ENCODE measurements around the gene ASPSCR1.

Gene ASPSCR1

DNA sequence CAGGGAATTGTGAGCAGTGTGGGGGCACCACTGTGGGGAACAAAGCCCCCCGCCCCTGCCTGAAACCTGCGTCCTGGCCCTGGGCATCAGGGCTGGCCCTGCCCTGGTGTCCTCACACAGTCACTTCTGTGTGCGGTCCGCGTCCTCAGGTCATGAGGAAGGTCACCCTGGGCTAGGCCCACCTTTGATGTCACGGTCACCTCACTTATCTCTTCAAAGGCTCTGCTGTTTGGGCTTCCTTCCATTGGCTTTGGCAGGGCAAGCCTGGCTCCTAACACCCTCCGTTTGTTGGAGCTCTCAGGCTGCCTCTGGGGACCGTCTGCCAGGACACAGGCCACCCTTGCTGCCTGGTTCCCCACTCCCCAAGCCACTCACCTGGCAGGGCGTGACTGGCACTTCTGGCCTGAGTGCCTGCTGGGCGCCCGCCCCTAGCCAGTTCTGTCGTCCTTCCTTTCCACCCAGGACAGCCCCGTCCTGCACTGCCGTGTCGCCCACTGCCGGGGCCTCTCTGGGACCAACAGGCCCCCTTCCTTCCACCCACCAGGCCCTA is 36.4 kb downstream of the ASPSCR1 start:
- no peak for DNase-seq (ENCODE audit: low read depth)

- DNase-seq (ENCODE audit: low read depth): no peak
Observed at GRCh38 chr17:82014432-82014831, 37.0 kb downstream of the ASPSCR1 start.

GRCh38 chr17:82014971-82015310 is 37.5 kb downstream of the ASPSCR1 start:
- no peak for DNase-seq (ENCODE audit: low read depth)

DNA sequence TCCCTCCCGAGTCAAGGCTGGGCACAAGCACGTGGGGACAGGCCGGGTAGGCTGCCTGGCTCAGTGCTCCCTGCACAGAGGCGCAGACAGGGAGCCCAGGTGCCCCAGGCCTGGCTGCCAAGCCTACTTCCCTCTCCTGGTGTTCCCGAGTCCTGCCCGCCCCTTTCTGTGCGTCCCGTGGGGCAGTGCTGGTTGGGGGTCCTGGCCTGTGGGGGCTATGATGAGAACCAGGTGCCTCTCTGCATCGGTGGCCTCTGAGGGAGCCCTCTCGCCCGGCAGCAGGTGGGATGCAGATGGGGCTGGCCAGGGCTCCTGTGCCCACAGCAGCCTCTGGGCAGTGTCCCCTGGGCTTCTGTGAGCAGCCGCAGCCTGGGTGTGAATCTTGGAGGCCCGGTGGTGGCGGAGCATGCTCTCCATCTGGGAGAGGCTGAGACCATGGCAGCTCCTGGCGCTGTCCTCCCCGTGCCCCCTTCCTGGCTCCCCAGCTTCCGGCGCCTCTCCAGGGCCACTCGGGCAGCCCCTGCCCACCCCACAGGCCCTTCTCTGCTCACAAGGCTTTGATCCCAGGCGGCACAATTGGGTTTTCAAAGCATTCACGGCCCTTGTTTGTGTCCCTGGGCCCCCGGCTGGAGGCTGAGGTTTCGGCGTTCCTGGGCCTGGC is 38.0 kb downstream of the ASPSCR1 start:
- DNase-seq (ENCODE audit: low read depth): no peak

DNA sequence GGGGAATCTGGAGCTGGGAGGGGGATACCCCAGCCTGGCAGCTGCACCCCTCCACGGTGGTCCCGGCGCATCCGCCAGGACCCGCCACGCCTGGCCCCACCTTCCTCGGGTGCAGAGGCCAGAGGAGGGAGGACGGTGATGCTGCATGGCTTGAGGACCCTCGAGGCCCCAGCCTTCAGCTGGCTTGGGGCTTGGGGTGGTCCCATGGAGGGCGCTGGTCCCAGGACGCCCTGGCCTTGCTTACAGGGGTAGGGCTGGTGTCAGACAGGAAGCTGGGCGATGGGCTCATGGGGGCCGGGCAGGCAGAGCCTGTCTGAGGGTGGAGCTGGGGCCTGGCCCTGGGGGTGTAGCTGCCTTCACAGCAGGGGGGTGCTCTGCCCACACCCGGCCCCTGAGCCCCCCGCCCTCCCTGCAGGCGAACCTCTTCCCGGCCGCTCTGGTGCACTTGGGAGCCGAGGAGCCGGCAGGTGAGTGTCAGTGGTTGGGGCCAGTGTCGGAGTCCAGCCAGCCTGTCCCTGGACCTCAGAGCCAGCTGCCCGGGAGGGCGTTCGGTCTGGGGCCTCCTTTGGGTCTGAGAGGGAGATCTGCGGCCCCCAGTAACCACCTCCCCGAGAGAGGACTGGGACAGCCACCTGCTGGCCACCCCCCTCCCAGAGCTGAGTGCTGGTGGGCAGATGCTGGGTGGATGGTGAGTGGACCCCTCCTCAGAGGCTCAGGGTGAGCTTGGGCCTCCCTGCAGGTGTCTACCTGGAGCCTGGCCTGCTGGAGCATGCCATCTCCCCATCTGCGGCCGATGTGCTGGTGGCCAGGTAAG is 38.8 kb downstream of the ASPSCR1 start:
- DNase-seq (ENCODE audit: low read depth): no peak

GRCh38 chr17:82016875-82017459 is 39.5 kb downstream of the ASPSCR1 start:
- DNase-seq (ENCODE audit: low read depth): no peak

GRCh38 chr17:82017612-82018151 is 40.3 kb downstream of the ASPSCR1 start:
- DNase-seq (ENCODE audit: low read depth): no peak

DNA sequence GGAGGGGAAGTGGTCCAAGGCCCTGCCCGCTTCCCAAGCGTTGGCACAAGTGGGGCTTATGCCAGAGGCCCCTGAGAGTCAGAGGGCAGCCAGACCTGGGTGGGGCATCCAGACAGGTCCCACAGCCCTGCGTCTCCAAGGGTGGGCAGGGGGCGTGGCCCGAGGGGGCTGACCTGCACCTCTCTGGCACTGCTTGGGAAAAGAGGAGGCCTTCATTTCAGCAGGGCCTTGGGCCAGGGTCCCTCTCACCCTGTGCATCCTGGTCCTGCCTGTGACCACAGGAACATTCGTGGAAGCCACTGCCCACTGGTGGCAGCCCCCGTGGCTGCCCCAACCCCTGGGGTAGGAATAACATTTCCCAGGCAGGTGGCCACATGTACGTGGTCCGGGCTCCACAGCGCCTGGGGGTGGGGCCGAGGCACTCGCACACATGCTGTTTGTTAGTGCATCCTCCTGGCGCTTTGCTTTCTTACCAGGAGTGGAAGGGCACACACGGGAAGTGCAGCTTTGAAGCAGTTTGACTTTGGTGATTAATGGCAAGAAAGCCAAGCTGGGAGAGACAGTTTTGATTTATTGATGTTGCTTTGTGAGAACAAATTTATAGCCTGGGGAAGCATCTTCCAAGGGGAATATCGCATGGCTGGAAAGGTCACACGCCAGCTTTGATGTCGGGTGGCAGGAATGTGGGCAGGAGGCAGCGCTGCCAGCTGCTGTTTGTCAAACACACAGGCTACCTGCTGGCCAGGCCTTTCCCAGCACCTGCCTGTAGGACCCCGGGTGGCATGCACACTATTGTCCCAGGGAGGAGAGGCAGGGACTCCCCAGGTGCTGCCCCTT is 40.9 kb downstream of the ASPSCR1 start:
- DNase-seq (ENCODE audit: low read depth): no peak

DNA sequence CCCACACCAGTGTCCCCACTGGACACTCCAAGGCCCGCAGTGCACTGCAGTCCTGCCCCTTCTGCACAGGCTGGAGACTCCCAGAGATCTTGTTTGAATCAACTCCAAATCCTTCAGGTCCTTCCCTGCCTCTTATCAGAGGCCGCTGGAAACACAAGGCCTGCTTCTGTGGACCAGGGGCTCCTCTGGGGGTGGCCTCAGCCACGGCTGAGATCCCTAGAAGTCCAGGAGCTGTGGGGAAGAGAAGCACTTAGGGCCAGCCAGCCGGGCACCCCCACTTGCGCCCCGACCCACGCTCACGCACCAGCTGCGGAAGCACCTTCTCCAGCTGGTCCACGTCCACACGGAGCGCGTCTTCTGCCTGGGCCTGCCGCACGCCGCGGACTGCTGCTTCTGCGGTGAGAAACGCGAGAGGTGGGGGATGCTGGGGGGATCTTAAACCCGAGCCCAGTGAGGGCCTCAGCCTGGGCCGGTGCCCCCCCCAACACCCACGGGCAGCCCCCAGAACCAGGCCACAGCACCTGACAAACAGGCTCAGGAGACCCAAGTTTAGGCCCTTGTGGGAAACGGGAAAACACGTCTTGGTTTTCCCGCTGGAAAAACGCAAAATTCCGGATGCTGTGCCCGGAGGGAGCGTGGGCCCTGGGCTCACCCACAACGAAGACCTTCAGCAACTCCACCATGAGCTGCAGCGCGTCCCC is 41.7 kb downstream of the ASPSCR1 start:
- DNase-seq (ENCODE audit: low read depth): no peak

DNA sequence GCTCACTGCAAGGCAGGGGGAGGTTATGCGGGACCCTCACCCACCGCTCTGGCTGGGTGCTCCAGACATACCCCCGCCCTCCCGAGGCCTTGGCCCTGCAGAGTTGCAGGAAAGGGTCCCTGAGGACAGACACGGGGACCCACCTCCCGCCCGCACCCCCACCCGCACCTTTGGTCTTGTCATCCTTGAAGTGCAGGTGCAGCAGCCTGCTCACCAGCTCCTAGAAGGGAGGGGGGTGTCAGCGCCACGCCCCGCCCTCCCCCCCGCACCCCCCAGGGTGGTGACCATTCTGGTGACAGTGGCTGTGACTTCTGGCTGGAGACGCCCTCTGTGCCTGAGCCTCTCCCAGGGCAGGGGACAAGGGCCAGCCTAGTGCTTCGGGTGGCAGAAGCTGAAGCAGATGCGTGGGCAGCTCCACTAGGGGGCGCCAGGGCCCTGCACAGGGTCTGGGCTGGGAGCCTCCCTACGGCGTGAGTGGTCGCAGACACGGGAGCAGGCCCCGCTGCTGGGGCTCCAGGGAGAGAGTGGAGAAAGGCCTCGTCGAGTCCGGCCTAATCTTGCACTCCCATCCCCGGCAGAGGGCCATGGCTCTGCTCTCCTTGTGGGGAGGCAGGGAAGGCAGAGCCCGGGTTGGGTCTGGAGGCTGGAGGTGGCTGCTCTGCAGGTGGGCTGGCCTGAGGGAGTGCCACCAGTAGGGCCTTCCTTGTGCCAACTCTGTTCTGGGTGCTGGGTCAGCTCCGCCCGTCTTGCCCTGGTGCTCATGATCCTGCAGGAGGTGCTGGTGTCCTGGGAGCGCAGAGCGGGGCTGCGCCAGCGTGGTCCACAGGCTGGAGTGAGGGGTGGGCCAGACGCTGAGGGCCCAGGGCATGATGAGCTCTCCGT is 42.5 kb downstream of the ASPSCR1 start:
- peak; percentile 58 for DNase-seq (ENCODE audit: low read depth)

GRCh38 chr17:82020572-82021106 is 43.2 kb downstream of the ASPSCR1 start:
- no peak for DNase-seq (ENCODE audit: low read depth)

DNA sequence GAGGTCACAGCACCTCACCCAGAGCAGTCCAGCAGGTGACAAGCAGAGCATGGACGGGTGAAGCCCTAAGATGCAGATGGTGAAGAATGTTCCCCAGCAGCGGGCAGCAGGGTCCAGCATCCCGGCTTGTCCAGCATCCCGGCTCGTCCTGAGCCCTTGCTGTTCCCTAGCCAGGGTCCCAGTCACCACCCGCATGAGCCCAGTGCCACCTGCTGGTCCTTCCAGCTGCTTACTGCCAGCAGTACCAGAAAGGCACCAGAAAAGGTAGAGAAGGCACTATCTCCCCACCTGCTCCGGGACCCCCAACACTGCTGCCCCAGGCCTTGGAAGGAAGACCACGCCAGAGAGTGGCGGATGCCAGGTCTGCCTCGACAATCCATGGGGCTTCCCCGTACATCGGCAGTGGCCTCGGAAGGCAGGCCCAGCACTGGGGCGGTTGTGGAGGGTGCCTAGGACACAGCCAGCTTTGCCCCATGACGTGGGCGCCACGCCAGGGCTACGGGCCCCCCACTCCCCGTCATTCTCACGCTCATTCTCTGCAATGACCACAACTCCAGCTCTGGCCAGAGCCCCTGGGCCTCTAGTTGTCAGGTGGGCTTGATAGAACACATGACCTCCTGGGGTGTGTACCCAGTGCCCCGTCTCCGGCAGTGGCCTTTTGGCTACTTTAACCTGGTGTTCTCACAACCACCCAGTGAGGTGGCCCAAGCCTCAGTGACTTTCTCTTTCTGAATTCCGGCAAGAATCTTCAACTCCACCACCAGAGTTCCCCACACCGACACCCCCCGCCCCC is 43.9 kb downstream of the ASPSCR1 start:
- DNase-seq (ENCODE audit: low read depth): no peak

DNA sequence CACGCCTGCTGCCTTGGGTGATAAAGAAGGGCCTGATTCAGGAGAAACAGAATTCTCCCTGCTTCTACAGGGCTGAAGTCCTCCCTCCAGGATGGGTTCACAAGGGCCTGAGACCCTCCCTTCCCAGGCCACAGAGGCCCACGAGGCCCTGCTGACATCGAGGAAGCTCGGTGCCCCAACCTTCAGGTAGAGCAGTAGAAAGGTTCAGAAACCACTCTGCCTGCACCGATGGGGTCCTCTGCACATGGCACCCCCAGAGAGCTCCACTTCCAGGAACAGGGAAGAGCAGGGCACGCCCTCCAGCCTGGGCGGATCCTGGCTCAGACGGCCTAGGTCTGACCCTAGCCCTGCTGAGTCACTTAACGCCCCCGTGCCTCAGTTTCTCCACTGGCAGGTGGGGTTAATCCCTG is 44.5 kb downstream of the ASPSCR1 start:
- no peak for DNase-seq (ENCODE audit: low read depth)

GRCh38 chr17:82022310-82022980 is 45.0 kb downstream of the ASPSCR1 start, which contains the start of gene CENPX:
Gene CENPX (minus strand): TSS chr17:82022878. CDS start chr17:82022861, 17 bp downstream.
- no peak for DNase-seq (ENCODE audit: low read depth)

DNA sequence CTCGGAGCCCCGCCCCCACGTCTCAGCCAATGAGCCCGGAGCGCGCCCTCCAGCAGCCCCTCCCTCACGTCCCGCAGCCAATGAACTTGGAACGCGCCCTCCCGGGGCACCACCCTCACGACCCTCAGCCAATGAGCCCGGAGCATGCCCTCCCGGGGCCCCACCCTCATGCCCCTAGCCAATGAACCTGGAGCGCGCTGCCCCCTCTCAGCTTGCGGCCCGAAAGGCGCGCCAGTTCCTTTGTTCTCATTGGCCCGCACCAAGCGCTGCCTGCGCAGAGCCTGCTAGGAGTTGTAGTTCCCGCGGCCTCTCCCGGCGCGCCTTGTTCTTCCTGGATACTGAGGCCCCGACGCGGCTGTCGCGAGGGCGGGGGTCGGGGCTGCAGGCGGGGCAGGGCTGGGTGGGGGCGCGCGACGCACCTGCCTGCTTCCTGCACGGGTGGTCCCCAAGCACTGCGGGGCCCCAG is 45.6 kb downstream of the ASPSCR1 start, which contains the start of gene LRRC45:
LRRC45 (plus strand) TSS at position 325 of the 466 bp plus-strand sequence. CDS start 339 bp downstream, outside the sequence.
- DNase-seq (ENCODE audit: low read depth): peak; percentile 100

DNA sequence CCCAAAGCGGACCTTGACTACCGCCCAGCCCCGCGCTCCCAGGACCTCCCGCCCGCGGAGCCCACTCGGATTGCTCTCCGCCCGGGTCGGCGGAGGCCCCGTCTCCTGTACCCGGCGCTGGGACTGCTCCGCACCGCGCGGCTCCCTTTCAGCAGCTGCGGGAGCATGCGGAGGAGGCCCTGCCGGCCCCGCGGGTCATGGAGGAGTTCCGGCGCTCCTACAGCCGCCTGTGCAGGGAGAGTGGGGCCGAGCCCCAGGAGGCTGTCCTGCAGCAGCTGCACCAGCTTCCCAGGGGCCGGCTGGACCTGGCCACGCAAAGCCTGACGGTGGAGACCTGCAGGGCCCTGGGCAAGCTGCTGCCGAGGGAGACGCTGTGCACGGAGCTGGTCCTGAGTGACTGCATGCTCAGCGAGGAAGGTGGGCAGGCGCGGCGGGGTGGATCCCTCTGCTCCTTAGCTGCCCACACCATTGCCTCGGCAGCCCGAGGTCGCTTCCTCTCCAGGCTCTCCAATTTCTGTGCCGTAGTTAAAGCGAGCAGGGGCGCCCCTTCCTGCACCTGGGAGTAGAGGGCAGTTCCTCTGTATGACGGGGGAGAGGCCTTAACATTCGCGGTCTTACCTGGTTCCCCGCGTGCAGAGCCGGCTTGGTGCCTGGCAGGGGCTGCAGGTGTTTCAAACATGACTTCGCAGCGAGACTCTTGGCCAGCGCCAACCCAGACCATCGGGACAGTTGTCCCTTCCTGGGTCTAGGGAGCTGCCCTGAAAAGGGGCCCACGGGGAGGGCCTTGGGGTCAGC is 46.2 kb downstream of the ASPSCR1 start:
- DNase-seq (ENCODE audit: low read depth): no peak

DNA sequence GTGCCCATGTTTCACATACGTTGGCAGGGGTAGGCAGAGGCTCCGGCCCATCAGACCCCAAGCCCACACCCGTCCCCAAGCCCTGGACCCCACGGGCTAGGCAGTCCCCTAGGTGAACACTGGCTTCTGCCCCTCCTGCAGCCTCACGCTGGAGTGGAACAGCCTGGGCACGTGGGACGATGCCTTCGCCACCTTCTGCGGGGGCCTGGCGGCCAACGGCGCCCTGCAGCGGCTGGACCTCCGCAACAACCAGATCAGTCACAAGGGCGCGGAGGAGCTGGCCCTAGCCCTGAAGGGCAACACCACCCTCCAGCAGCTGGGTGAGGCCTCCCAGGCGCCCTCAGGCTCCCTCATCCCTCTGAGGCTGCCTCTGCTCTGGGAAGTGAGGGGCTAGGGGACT is 47.4 kb downstream of the ASPSCR1 start:
- DNase-seq (ENCODE audit: low read depth): no peak
